GM19468 (cell line): ENCODE results near the gene SYT5.

Experiments
- ATAC-seq: cut with Tn5 transposase; IDR thresholded peaks from one replicate; pipeline ENCODE4 v1.9.1; 2021; ENCODE audit warnings: mild to moderate bottlenecking, moderate library complexity, moderate number of reproducible peaks; ENCODE audit not compliant: unreplicated experiment; ENCODE audit errors: extremely low read depth

The SYT5 gene

GRCh38 chr19:55149078-55150003 lies 30.7 kb downstream of the SYT5 start, which contains the start of gene TNNT1:
TSS of gene TNNT1 (minus strand) at chr19:55149206. CDS start at chr19:55147157, 2,049 bp downstream.
- no peak for ATAC-seq

DNA sequence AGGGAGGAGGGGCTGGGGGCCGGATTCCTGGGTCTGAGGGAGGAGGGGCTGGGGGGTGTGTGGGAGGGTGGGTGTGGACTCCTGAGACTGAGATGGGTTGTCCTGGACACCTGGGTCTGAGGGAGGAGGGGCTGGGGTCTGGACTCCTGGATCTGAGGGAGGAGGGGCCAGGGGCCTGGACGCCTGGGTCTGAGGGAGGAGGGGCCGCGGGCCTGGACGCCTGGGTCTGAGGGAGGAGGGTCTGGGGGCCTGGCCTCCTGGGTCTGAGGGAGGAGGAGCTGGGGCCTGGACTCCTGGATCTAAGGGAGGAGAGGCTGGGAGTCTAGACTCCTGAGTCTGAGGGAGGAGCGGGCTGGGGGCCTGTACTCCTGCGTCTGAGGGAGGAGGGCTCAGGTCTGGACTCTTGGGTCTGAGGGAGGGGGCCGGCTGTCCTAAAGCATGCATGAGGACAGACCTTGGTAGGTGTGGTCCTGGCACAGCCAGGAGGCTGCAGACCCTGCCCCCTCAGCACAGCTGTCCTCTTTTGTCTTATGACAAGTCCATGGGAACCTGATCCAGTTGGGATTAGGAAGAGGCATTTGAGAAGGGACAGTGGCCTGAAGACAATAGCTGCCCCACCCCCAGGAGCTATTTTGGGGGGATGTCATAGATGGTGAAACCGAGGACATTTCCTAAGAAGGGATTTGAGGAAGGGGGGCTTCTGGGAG lies 32.4 kb downstream of the SYT5 start:
- no peak for ATAC-seq

DNA sequence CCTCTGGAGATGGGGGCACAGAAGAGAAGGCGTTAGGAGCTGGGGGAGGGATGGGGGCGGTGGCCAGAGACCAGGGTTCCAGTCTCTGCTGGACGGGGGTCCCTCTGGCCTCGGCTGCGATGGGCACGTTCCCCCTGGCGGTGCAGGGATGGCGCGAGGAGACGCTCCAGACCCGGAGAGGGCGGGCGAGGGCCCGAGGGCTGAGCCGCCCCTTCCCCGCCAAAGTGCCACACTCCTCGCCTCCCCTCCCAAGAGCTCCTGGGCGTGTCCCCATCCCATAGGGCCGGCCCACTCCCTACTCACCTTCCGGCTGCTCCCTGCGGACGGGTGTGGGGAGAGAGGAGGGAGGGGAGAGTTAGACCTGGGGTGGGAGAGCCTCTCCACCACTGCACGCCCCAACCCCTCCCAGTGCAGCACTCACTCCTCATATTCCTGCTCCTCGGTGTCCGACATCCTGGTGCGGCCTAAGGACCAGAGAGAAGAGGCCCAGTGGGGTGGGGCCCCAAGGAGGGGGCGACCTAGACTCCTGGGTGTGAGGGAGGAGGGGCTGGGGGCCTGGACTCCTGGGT lies 33.3 kb downstream of the SYT5 start:
- no peak for ATAC-seq

GRCh38 chr19:55146078-55146704 lies 33.9 kb downstream of the SYT5 start:
- ATAC-seq, result no peak

GRCh38 chr19:55145232-55145631 lies 34.9 kb downstream of the SYT5 start:
- ATAC-seq, result no peak

DNA sequence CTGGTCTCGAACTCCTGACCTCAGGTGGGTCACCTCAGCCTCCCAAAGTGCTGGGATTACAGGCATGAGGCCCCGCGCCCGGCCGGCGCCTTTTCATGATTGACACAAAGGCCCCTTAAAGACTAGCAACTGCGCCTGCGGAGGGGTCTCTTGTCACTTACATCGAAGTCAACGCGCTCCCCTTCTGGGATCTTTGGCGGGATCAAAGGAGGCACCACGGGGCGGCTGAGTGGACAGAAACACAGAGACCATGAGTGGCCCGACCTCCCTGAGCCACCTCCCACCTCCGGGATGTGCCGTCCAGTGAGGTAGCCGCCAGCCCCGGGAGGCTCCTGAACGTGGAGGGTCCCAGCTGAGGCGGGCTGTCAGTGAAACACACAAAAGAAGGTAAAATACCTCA lies 38.4 kb downstream of the SYT5 start:
- no peak for ATAC-seq

- ATAC-seq, result no peak
Observed at GRCh38 chr19:55137915-55138314, 42.2 kb downstream of the SYT5 start.

DNA sequence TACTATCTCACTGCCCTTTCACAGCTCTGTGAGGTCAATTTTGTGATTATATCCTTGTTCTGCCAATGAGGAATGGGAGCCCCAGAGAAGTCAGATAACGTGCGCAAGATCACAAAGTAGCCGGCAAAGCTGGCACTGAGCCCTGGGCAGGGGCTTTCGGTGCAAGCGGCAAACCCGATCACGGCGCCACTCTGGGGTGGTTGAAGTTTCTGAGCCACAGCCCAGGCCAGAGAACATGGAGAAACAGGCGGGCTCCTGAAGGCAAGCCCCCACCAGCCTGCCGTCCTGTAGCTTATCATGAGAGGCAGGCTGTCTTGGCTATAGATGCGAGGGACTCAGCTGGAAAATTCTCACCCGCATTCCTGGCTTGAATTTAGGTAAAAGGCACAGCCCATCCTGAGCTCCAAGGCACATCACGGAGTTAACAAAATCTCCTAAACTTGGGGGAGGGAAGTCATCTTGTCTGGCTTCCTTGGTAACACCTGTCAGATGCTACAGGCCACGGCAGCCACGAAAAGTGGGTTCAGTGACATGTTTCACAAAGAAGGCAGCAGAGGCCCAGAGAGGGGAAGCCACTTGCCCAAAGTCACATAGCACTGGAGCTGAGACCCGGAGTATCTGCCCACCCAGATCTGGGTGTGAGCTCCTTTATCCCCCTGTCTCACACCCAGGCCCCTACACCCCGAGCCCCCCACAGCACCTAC lies 43.5 kb downstream of the SYT5 start:
- no peak for ATAC-seq

DNA sequence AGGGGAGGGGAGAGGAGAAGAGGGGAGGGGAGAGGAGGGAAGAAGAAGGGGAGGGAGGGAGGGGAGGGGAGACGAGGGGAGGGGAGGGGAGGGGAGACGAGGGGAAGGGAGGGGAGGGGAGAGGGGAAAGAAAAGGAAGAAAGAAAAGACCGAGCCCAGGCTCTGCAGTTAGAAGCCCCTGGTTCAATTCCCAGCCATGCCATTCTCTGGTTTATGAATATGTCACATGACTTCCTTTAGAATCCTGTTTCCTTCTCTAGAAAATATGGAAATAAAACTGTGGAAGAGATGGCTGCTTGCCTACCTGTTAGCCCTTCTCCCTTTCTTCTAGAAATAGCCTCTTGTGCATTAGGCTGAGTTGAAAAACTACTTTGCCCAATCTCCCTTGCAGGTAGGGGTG lies 45.4 kb downstream of the SYT5 start:
- ATAC-seq, result no peak

- no peak for ATAC-seq
Observed at GRCh38 chr19:55133639-55134444, 46.2 kb downstream of the SYT5 start.

- ATAC-seq, result no peak
Observed at GRCh38 chr19:55132453-55133129, 47.5 kb downstream of the SYT5 start.

DNA sequence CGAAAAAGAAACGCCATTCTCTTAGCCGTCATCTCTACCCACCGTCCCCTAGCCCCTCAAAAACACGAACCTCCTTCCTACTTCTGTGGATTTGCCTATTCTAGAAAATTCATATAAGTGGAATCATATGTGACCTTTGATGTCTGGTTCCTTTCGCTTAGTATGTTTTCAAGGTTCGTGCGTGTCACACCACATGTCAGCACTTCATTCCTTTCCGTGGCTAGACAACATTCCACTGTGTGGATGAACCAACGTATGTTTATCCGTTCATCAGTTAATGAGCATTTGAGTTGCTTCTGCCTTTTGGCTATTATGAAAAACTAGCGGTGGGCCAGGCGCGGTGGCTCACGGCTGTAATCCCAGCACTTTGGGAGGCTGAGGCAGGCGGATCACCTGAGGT lies 48.7 kb downstream of the SYT5 start:
- ATAC-seq, result no peak
